CD14-positive monocyte (primary cell): Measurements from ENCODE around the gene SLC2A1. TPM values are rescaled to one million over a fixed set of nuclear protein-coding genes. Genes with fewer than 3 reads are reported as not detected.

Experiments used
- DNase-seq, 3 donors: peaks; one replicate each; pipeline ENCODE4 v3.0.0-alpha.2; 2011 to 2022
- H2AFZ ChIP-seq: 2 replicates; pipeline ENCODE4 v1.6.0; 2012; ENCODE audit warnings: mild to moderate bottlenecking, low read depth, low read length, inconsistent platforms; ENCODE audit not compliant: insufficient read depth, poor library complexity, severe bottlenecking
- H3K27ac ChIP-seq, 2 donors: 1 replicate in 1 of 2; 2 replicates in 1 of 2; pipeline ENCODE4 v1.5.1; 2012 to 2013; ENCODE audit warnings: low read length in 2 of 2, control low read depth in 1 of 2, inconsistent platforms in 1 of 2, low read depth in 1 of 2, mild to moderate bottlenecking in 1 of 2
- H3K27me3 ChIP-seq, 2 donors: one replicate each; pipeline versions ENCODE4 v1.6.0 to v1.6.1; 2011 to 2013; ENCODE audit warnings: low read length in 2 of 2; ENCODE audit not compliant: control insufficient read depth in 2 of 2, insufficient read depth in 2 of 2
- H3K36me3 ChIP-seq, 2 donors: replicated peaks in 1 of 2; 1 replicate in 1 of 2; 2 replicates in 1 of 2; pipeline versions ENCODE4 v1.5.1 to v1.6.1; 2012 to 2013; ENCODE audit warnings: low read length in 2 of 2, control low read depth in 1 of 2, inconsistent platforms in 1 of 2, mild to moderate bottlenecking in 1 of 2; ENCODE audit not compliant: insufficient read depth in 2 of 2, control insufficient read depth in 1 of 2
- H3K4me1 ChIP-seq, 2 donors: 1 replicate in 1 of 2; 2 replicates in 1 of 2; pipeline versions ENCODE4 v1.5.1 to v1.6.1; 2012 to 2013; ENCODE audit warnings: low read length in 2 of 2, control low read depth in 1 of 2, inconsistent platforms in 1 of 2, mild to moderate bottlenecking in 1 of 2, moderate library complexity in 1 of 2; ENCODE audit not compliant: insufficient read depth in 2 of 2, control insufficient read depth in 1 of 2
- H3K4me2 ChIP-seq: replicated peaks from 2 replicates; pipeline ENCODE3; 2012; ENCODE audit warnings: low read length, moderate library complexity, mild to moderate bottlenecking; ENCODE audit not compliant: poor library complexity, severe bottlenecking; ENCODE audit errors: extremely low read depth
- H3K4me3 ChIP-seq, 3 experiments: fragments of 200-600 bp in 1 of 3; sonication (generic) in 1 of 3; replicated peaks in 1 of 3; 1 replicate in 2 of 3; 2 replicates in 1 of 3; pipeline ENCODE4 v1.5.1; 2011 to 2013; ENCODE audit warnings: low read length in 3 of 3, mild to moderate bottlenecking in 3 of 3, control low read depth in 2 of 3, low read depth in 2 of 3, inconsistent platforms in 1 of 3, moderate library complexity in 1 of 3
- H3K79me2 ChIP-seq: 2 replicates; pipeline ENCODE4 v1.6.0; 2012; ENCODE audit warnings: mild to moderate bottlenecking, control low read depth, inconsistent platforms, low read length, moderate library complexity; ENCODE audit not compliant: insufficient read depth
- H3K9ac ChIP-seq: 2 replicates; pipeline ENCODE4 v1.6.0; 2017; ENCODE audit warnings: low read length, mild to moderate bottlenecking; ENCODE audit not compliant: insufficient read depth, poor library complexity, severe bottlenecking
- H3K9me3 ChIP-seq, 2 donors: replicated peaks in 1 of 2; 1 replicate in 1 of 2; 2 replicates in 1 of 2; pipeline versions ENCODE4 v1.5.1 to v1.6.1; 2012 to 2013; ENCODE audit warnings: low read length in 2 of 2, control low read depth in 1 of 2; ENCODE audit not compliant: control insufficient read depth in 1 of 2, insufficient read depth in 1 of 2
- H4K20me1 ChIP-seq: 2 replicates; pipeline ENCODE4 v1.6.0; 2012; ENCODE audit warnings: mild to moderate bottlenecking, low read length, control low read depth, moderate library complexity; ENCODE audit not compliant: insufficient read depth
- H3K27ac Mint-ChIP-seq, 7 donors: one replicate each; pipeline ENCODE4 v1.8.0; 2020; ENCODE audit warnings: mild to moderate bottlenecking in 7 of 7, mixed read lengths in 7 of 7, moderate library complexity in 6 of 7, inconsistent platforms in 2 of 7
- H3K27me3 Mint-ChIP-seq, 3 donors: one replicate each; pipeline ENCODE4 v1.8.0; 2021 to 2022; ENCODE audit warnings: low read depth in 3 of 3, mild to moderate bottlenecking in 3 of 3, mixed read lengths in 3 of 3, moderate library complexity in 3 of 3, inconsistent platforms in 1 of 3
- H3K36me3 Mint-ChIP-seq, 2 donors: one replicate each; pipeline ENCODE4 v1.8.0; 2020; ENCODE audit warnings: mixed read lengths in 2 of 2, inconsistent platforms in 1 of 2, mild to moderate bottlenecking in 1 of 2
- H3K4me1 Mint-ChIP-seq: one replicate; pipeline ENCODE4 v1.8.0; 2020; ENCODE audit warnings: mild to moderate bottlenecking, mixed read lengths
- H3K4me3 Mint-ChIP-seq, 2 donors: one replicate each; pipeline ENCODE4 v1.8.0; 2020; ENCODE audit warnings: mild to moderate bottlenecking in 2 of 2, mixed read lengths in 2 of 2, moderate library complexity in 1 of 2
- H3K9me3 Mint-ChIP-seq, 7 donors: one replicate each; pipeline ENCODE4 v1.8.0; 2020 to 2022; ENCODE audit warnings: mixed read lengths in 7 of 7, mild to moderate bottlenecking in 6 of 7, moderate library complexity in 6 of 7, inconsistent platforms in 2 of 7
- WGBS: methylation state at CpG from one replicate; pipeline ENCODE4 v1.1.5; 2013; ENCODE audit warnings: missing lambda C conversion rate; ENCODE audit not compliant: insufficient coverage; 5-methylcytosine and 5-hydroxymethylcytosine counted together
- intact Hi-C, 2 donors: fragments of 100-400 bp; cut with micrococcal nuclease; formaldehyde crosslinking; loops; one replicate each; pipeline versions ENCODE4 v1.15.0 to v1.15.1; 2023
- polyA plus RNA-seq, 3 donors: library from polyadenylated mRNA; depleted of rRNA in 1 of 3; unstranded in 2 of 3; stranded (reverse) in 1 of 3; fragments of 300-500 nt in 2 of 3; fragments of >200 nt in 1 of 3; fragmentation: Illumina TruSeq in 2 of 3; gene quantifications; 1 replicate in 2 of 3; 2 replicates in 1 of 3; pipeline ENCODE4 v1.2.3, GENCODE V29; 2012 to 2021
- TF ChIP-seq, protein P1 (sequence below): fragments of 200-600 bp; IDR thresholded peaks from one replicate; pipeline ENCODE4 v1.8.0; 2022; ENCODE audit warnings: antibody characterized with exemption, mild to moderate bottlenecking

The SLC2A1 gene
- polyA plus RNA-seq, 3 donors, result 0.56 to 5.0 (median 0.71) TPM

DNA sequence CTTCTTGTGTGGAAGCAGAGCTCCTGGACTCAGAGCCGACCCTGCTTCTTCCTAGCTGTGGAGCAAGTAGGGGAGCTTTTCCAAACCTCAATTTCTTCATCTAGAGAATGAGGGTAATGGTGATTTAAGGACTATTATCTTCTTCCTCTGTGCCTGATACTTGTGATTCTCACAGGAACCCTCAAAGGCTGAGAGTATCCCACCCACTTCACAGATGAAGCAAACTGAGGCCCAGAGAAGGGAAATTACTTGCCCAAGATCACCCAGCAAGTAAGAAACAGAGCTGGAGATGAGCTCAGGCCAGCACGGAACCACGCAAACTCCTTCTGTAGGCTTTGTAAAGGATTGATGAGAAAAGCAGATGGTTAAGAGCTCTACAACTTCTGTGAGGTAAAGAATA is 15.1 kb upstream of the SLC2A1 start:
- intact Hi-C loops, result no loop called here
- no peak overlapping the region for H2AFZ ChIP-seq
- H3K27me3 Mint-ChIP-seq, result peaks cover 0 to 8% (median 0%) of the 10 kb centered on the region in 3 donors

DNA sequence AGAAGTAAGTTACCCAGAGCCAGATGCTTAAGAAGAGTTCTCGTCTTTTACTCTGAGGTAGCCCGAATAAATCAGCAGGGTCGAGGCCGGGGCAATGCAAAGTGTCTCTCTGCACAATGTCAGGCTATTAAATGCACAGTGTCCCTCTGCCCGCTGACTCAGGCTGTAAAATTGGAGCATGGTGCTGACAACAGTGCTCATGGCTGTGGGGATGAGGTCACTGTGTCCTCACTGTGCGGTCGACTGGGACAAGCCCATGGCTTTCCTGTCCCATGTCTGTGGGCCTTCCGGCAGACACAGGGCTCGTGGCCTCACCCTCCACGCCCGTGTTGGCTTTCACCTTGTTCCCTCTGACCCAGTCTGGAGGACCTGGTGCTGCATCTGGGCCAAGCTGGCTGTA is 14.6 kb upstream of the SLC2A1 start:
- H3K4me3 Mint-ChIP-seq, result no peak overlapping the region

More for the DNA sequence above, 15.1 kb upstream of the SLC2A1 start:
- H3K36me3 ChIP-seq, result no peaks in the 10 kb centered on the region
- Mint-ChIP-seq H3K36me3 (no peaks in the 10 kb centered on the region), H3K4me3 (no peak overlapping the region), H3K9me3 (no peaks in the 10 kb centered on the region), H3K4me1 (no peaks in the 10 kb centered on the region), H3K27ac (no peak overlapping the region)
- 93% methylated on average over 2 of the region's 3 CpGs for WGBS
- no peaks in the 10 kb centered on the region for H3K4me1 ChIP-seq
- no peak overlapping the region for H3K4me3 ChIP-seq
- H3K27me3 ChIP-seq, result no peaks in the 10 kb centered on the region
- no peaks in the 10 kb centered on the region for H3K79me2 ChIP-seq
- H3K27ac ChIP-seq, result no peak overlapping the region
- no peak overlapping the region for H3K4me2 ChIP-seq
- H3K9ac ChIP-seq, result no peak overlapping the region
- DNase-seq, result no peak
- H3K9me3 ChIP-seq, result no peaks in the 10 kb centered on the region
- no peaks in the 10 kb centered on the region for H4K20me1 ChIP-seq
- TF ChIP-seq, protein P1, sequence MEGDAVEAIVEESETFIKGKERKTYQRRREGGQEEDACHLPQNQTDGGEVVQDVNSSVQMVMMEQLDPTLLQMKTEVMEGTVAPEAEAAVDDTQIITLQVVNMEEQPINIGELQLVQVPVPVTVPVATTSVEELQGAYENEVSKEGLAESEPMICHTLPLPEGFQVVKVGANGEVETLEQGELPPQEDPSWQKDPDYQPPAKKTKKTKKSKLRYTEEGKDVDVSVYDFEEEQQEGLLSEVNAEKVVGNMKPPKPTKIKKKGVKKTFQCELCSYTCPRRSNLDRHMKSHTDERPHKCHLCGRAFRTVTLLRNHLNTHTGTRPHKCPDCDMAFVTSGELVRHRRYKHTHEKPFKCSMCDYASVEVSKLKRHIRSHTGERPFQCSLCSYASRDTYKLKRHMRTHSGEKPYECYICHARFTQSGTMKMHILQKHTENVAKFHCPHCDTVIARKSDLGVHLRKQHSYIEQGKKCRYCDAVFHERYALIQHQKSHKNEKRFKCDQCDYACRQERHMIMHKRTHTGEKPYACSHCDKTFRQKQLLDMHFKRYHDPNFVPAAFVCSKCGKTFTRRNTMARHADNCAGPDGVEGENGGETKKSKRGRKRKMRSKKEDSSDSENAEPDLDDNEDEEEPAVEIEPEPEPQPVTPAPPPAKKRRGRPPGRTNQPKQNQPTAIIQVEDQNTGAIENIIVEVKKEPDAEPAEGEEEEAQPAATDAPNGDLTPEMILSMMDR, result no peak

More for the DNA sequence above, 14.6 kb upstream of the SLC2A1 start:
- TF ChIP-seq, protein P1, result no peak
- no peak overlapping the region for H3K9ac ChIP-seq
- no peaks in the 10 kb centered on the region for H3K36me3 ChIP-seq
- Mint-ChIP-seq H3K9me3 (no peaks in the 10 kb centered on the region), H3K27ac (no peak overlapping the region), H3K36me3 (no peaks in the 10 kb centered on the region), H3K27me3 (peaks cover 0 to 8% (median 0%) of the 10 kb centered on the region in 3 donors), H3K4me1 (no peaks in the 10 kb centered on the region)
- H4K20me1 ChIP-seq, result no peaks in the 10 kb centered on the region
- no peaks in the 10 kb centered on the region for H3K9me3 ChIP-seq
- H3K27me3 ChIP-seq, result no peaks in the 10 kb centered on the region
- no peaks in the 10 kb centered on the region for H3K4me1 ChIP-seq
- intact Hi-C loops, result no loop called here
- no peak overlapping the region for H3K27ac ChIP-seq
- H2AFZ ChIP-seq, result no peak overlapping the region
- no peak for DNase-seq
- H3K79me2 ChIP-seq, result no peaks in the 10 kb centered on the region
- WGBS, result 96% methylated on average over 9 of the region's 11 CpGs
- H3K4me3 ChIP-seq, result no peak overlapping the region
- no peak overlapping the region for H3K4me2 ChIP-seq
